Measurements from ENCODE around the gene SMIM22. TPM values are rescaled to one million over a fixed set of nuclear protein-coding genes. Genes with fewer than 3 reads are reported as not detected.

The SMIM22 gene
- total and polyA plus RNA-seq, 2 of the 8 experiments (the other 6 are each of a cell fraction or from before 2014, with no cell fraction given), result not detected

- TF ChIP-seq CHD7 (IDR thresholded peaks at IDR 0.05; ENCODE audit: insufficient replicate concordance, low read length) (no peak), MAFK (IDR thresholded peaks at IDR 0.05; ENCODE audit: low read depth, low read length) (no peak), USF2 (IDR thresholded peaks at IDR 0.05; ENCODE audit: low read length) (no peak), GTF2F1 (IDR thresholded peaks at IDR 0.05; ENCODE audit: borderline replicate concordance, low read depth, low read length) (no peak), TCF12 (IDR thresholded peaks at IDR 0.05; ENCODE audit: low read depth, low read length) (no peak), ZNF274 (IDR thresholded peaks at IDR 0.05; ENCODE audit: borderline replicate concordance, extremely low read depth, low read length) (no peak), SIX5 (IDR thresholded peaks at IDR 0.05; ENCODE audit: low read depth, low read length) (no peak), SP2 (IDR thresholded peaks at IDR 0.05; ENCODE audit: low read length) (no peak)
Observed at GRCh38 chr16:4790871-4791270, 4.3 kb upstream of the SMIM22 start (continued).

Data from H1 (cell line).